Measurements from ENCODE around the gene PMVK. TPM values are rescaled to one million over a fixed set of nuclear protein-coding genes. Genes with fewer than 3 reads are reported as not detected.

PMVK gene
- total RNA-seq, 3 donors from 2014 or later, result 15.0 to 16.7 (median 16.4) TPM

DNA sequence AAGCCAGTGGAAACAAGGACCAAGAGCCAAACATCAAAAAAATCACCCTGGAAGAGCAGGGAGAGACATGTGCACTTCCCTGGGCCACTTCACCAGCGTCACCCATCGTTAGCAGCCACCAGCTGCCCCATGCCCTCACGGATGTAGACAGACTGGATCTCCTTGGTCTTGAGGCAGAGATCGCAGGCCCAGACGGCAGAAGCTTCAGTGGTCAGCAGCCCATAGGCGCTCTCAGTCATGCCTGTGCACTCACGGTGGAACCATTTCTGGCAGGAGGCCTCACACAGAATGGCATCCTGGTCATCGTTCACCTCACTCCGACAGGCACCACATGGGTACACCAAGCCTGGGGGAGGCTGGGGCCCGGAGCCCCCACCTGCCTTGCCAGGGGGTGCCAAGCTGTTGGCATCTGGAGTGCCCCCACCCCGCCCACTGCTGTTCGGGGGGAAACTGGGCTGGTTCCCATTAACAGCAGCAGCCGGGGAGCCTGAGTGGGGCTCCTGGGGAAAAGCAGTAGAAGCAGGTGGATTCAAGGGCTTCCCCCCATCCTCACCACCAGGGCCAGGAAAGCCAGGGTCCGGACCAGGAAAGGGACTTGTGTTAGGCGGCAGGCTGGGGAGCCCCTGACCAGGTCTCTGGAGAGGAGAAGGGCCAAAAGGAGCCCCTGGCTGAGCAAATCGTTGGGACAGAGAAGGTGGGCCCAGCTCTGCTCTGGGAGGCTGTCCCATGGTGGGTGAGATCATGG is 22.3 kb upstream of the PMVK start:
- Histone ChIP-seq H3K9me3 (no peaks in the 10 kb centered on the region), H3K4me3 (no peak overlapping the region), H3K4me1 (peaks cover 0 to 33% of the 10 kb centered on the region in 2 donors), H3K27me3 (no peaks in the 10 kb centered on the region), H3K27ac (peak overlapping the region in 1 of 2 donors; percentile 9), H3K36me3 (no peaks in the 10 kb centered on the region)
- intact Hi-C loops (cut with DNase I; ENCODE audit: low total_unique reads), result loop anchor here (10.0 kb wide), 1 partner anchor 106 kb away; the partner anchor contains the start of gene EFNA4
- TF ChIP-seq POLR2AphosphoS5 (IDR thresholded peaks at IDR 0.05) (no peak), CTCF (IDR thresholded peaks at IDR 0.05) (no peak), POLR2A (IDR thresholded peaks at IDR 0.05) (no peak)
- DNase-seq (ENCODE audit: low spot score in 2 of 2), result no peak

GRCh38 chr1:154958036-154958435 is 21.5 kb upstream of the PMVK start:
- DNase-seq (ENCODE audit: low spot score in 2 of 2), result no peak
- no peaks in the 10 kb centered on the region for H3K36me3 ChIP-seq
- intact Hi-C loops (cut with DNase I; ENCODE audit: low total_unique reads), result loop anchor here (10.0 kb wide), 1 partner anchor 107 kb away; the partner anchor contains the start of gene EFNA4
- peaks cover 0 to 34% of the 10 kb centered on the region in 2 donors for H3K4me1 ChIP-seq
- no peak for TF ChIP-seq CTCF (IDR thresholded peaks at IDR 0.05)
- no peak for TF ChIP-seq POLR2AphosphoS5 (IDR thresholded peaks at IDR 0.05)
- TF ChIP-seq POLR2A (IDR thresholded peaks at IDR 0.05), result no peak
- H3K4me3 ChIP-seq, result no peak overlapping the region
- H3K27me3 ChIP-seq, result no peaks in the 10 kb centered on the region
- peak overlapping the region in 1 of 2 donors; percentile 7 for H3K27ac ChIP-seq
- no peaks in the 10 kb centered on the region for H3K9me3 ChIP-seq

DNA sequence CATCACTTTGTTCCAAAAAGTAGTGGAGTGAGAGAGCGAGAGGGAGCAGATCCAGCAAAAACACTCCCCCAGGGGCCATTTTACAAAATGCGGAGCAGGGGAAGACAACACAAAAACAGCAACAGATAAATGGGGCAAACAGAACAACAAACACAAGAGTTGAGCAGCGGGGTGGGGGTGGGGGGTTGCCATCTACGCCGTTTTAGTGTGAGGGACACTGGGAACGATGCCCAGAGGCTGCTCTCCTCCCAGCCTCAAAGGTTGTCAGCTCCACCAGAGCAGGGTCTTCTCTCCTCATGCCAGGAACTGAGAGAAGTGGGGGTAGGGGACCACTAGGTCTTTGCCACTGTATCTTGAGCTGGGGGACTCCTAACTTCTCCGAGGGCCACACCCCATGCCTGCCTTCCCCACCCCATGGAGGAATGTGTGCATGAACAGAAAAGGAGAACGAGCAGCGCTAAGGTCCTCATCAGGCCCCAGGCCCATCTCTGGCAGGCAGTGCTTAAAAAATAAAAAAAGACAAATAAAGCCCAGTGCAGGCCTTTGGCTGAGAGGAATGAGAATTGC is 20.7 kb upstream of the PMVK start:
- peak overlapping the region; percentile 69 to 76 for H3K27ac ChIP-seq
- DNase-seq (ENCODE audit: low spot score in 2 of 2), result no peak
- no peaks in the 10 kb centered on the region for H3K27me3 ChIP-seq
- peaks cover 0 to 27% of the 10 kb centered on the region in 2 donors for H3K4me1 ChIP-seq
- no peak for TF ChIP-seq POLR2A (IDR thresholded peaks at IDR 0.05)
- TF ChIP-seq POLR2AphosphoS5 (IDR thresholded peaks at IDR 0.05), result no peak
- no peak for TF ChIP-seq CTCF (IDR thresholded peaks at IDR 0.05)
- H3K9me3 ChIP-seq, result no peaks in the 10 kb centered on the region
- H3K4me3 ChIP-seq, result peak overlapping the region in 1 of 3 donors; percentile 64
- no peaks in the 10 kb centered on the region for H3K36me3 ChIP-seq
- intact Hi-C loops (cut with DNase I; ENCODE audit: low total_unique reads), result loop anchor here (10.0 kb wide), 1 partner anchor 108 kb away; the partner anchor contains the start of gene EFNA4

DNA sequence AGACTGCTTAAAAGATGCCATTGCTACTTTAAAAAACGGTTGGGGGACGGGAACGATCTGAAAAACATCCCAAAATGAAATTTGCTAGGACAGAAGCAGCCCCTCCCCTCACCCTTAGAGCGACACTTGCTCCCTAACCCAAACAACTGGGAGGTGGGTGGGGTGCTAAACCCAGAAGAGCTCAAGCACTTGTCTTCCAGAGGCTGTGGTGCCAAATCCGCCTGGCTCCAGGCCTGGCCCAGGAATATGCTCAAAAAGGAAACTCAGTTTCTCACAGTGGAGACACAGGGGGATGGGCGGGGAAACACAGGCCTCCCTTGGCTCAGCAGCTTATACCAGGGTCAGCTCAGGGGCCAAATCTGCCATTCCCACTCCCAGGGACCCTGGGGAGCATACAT is 20.0 kb upstream of the PMVK start:
- H3K27me3 ChIP-seq, result no peaks in the 10 kb centered on the region
- peaks cover 0 to 27% of the 10 kb centered on the region in 2 donors for H3K4me1 ChIP-seq
- H3K27ac ChIP-seq, result peak overlapping the region; percentile 69 to 76
- no peaks in the 10 kb centered on the region for H3K9me3 ChIP-seq
- H3K36me3 ChIP-seq, result no peaks in the 10 kb centered on the region
- H3K4me3 ChIP-seq, result peak overlapping the region; percentile 52 to 64 (median 55)
- no peak for TF ChIP-seq POLR2AphosphoS5 (IDR thresholded peaks at IDR 0.05)
- intact Hi-C loops (cut with DNase I; ENCODE audit: low total_unique reads), result loop anchor here (10.0 kb wide), 1 partner anchor 108 kb away; the partner anchor contains the start of gene EFNA4
- no peak for DNase-seq (ENCODE audit: low spot score in 2 of 2)

DNA sequence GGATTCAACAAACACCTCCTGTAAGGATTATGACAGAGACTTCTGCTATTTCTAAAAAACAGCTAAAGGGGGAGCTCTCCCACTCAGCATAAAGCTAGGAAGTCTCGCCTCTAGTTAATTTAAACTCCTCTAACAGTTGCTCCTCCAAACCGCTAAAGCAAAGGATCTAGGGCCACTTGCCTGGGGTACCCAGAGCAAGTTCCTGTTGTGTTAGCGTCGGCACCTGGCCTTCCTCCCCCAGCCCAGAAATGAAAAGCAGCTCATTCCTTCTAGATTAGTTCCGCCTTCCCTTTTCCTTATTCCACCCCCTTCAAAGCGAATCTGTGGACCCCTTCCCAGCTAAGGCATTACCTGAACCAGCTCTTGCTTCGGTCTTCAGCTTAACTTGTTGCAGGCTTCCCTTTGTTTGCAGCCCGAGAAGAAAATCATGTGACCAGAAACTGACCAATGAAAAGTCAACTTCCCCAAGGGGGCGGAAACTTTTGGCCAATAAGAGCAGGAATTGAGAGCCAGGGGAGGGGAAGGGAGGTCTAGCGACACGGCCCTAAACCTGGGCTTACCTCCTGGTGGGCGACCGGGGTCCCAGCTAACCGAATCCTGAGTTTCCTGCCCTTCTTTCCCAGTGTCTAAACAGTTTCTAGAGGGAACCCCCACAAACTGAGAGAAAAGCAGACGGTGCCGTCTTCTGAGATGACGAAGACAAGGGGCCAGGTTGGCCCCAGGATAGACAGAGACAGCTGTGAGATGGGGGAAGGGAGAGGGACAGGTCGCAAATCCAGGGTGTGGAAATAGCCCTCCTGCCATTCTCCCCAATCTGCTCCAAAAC is 19.4 kb upstream of the PMVK start, which contains the start of gene PBXIP1:
TSS of gene PBXIP1 (minus strand) at position 382 of the 826 bp plus-strand sequence. CDS start 2,378 bp downstream, outside the sequence.
- Histone ChIP-seq H3K9me3 (no peaks in the 10 kb centered on the region), H3K27ac (peak within 1 kb of the TSS; percentile 76 to 77), H3K4me1 (peaks cover 0 to 27% of the 10 kb centered on the region in 2 donors), H3K4me3 (peak within 1 kb of the TSS; percentile 52 to 64 (median 55)), H3K27me3 (no peaks in the 10 kb centered on the region), H3K36me3 (no peaks in the 10 kb centered on the region)
- intact Hi-C loops (cut with DNase I; ENCODE audit: low total_unique reads), result loop anchor here (10.0 kb wide), 1 partner anchor 109 kb away; the partner anchor contains the start of gene EFNA4
- DNase-seq (ENCODE audit: low spot score in 2 of 2), result peak in 1 of 2 donors; percentile 89
- no peak for TF ChIP-seq POLR2A (IDR thresholded peaks at IDR 0.05)
- TF ChIP-seq CTCF (IDR thresholded peaks at IDR 0.05), result peak in 2 of 3 donors; percentile 7 to 12
- TF ChIP-seq POLR2AphosphoS5 (IDR thresholded peaks at IDR 0.05), result peak in 2 of 3 donors; percentile 37 to 43

All from breast epithelium (tissue), 4 donors.